HepG2 (cell line): Measurements from ENCODE around the gene PPP4C. TPM values are rescaled to one million over a fixed set of nuclear protein-coding genes. Genes with fewer than 3 reads are reported as not detected.
A peak's percentile ranks its signal among the peaks of the same experiment; 100 is the strongest.

ENCODE experiments used
- BCL3 ChIP-seq: sonication (generic); formaldehyde crosslinking; IDR thresholded peaks from 2 replicates; pipeline ENCODE4 v1.5.1; 2020; ENCODE audit warnings: mild to moderate bottlenecking, missing genetic modification reagents, moderate library complexity
- HCFC1 ChIP-seq: fragments of 150-350 bp; IDR thresholded peaks from 2 replicates; pipeline ENCODE4 v1.6.1; 2014; ENCODE audit warnings: low read depth, low read length
- HNF1A ChIP-seq, 2 experiments: sonication (generic) in 1 of 2; formaldehyde crosslinking in 1 of 2; IDR thresholded peaks; 2 replicates each; pipeline versions ENCODE4 v1.4.0 to v1.6.1; 2016 to 2020; ENCODE audit warnings: borderline replicate concordance in 1 of 2, low read depth in 1 of 2, mild to moderate bottlenecking in 1 of 2, missing genetic modification reagents in 1 of 2
- KDM2A ChIP-seq: sonication (generic); formaldehyde crosslinking; IDR thresholded peaks from 2 replicates; pipeline ENCODE4 v1.4.0; 2020; ENCODE audit warnings: low read depth, missing genetic modification reagents, borderline replicate concordance
- KLF9 ChIP-seq: IDR thresholded peaks from 2 replicates; pipeline ENCODE4 v1.6.1; 2016; ENCODE audit warnings: low read depth
- MEIS1 ChIP-seq: sonication (generic); formaldehyde crosslinking; IDR thresholded peaks from 2 replicates; pipeline ENCODE4 v1.9.0; 2021; ENCODE audit warnings: mild to moderate bottlenecking, missing genetic modification reagents, moderate library complexity, borderline replicate concordance
- MXD1 ChIP-seq: sonication (generic); formaldehyde crosslinking; IDR thresholded peaks from 2 replicates; pipeline ENCODE4 v1.4.0; 2020; ENCODE audit warnings: mild to moderate bottlenecking, missing genetic modification reagents
- NONO ChIP-seq, 2 experiments: fragments of 450-650 bp in 1 of 2; sonication (generic) in 1 of 2; formaldehyde crosslinking in 1 of 2; IDR thresholded peaks in 1 of 2; conservative IDR thresholded peaks in 1 of 2; 2 replicates each; pipeline versions ENCODE4 v1.6.1 to v1.8.0; 2017 to 2022; ENCODE audit warnings: mild to moderate bottlenecking in 1 of 2, missing genetic modification reagents in 1 of 2, moderate library complexity in 1 of 2
- NR2F6 ChIP-seq, 2 experiments: IDR thresholded peaks; 2 replicates each; pipeline ENCODE4 v1.6.1; 2016; ENCODE audit warnings: antibody characterized with exemption in 1 of 2, mild to moderate bottlenecking in 1 of 2
- PHF8 ChIP-seq: sonication (generic); formaldehyde crosslinking; IDR thresholded peaks from 2 replicates; pipeline ENCODE4 v1.5.0; 2020; ENCODE audit warnings: missing genetic modification reagents
- RBFOX2 ChIP-seq: fragments of 200-400 bp; formaldehyde crosslinking; IDR thresholded peaks from 2 replicates; pipeline ENCODE4 v1.6.1; 2017; ENCODE audit warnings: low read depth, mild to moderate bottlenecking, low read length
- RBM39 ChIP-seq: fragments of 200-400 bp; formaldehyde crosslinking; IDR thresholded peaks from one replicate; pipeline ENCODE4 v1.6.1; 2018; ENCODE audit warnings: antibody characterized with exemption, mild to moderate bottlenecking, low read depth, low read length; ENCODE audit not compliant: poor library complexity, severe bottlenecking
- SMAD9 ChIP-seq: sonication (generic); formaldehyde crosslinking; IDR thresholded peaks from 2 replicates; pipeline ENCODE4 v1.5.1; 2020; ENCODE audit warnings: mild to moderate bottlenecking, missing genetic modification reagents
- TEF ChIP-seq: sonication (generic); formaldehyde crosslinking; IDR thresholded peaks from 2 replicates; pipeline ENCODE4 v1.5.0; 2020; ENCODE audit warnings: missing genetic modification reagents
- TP53 ChIP-seq: sonication (generic); formaldehyde crosslinking; conservative IDR thresholded peaks from 2 replicates; pipeline ENCODE4 v1.4.0; 2020; ENCODE audit warnings: missing genetic modification reagents
- WIZ ChIP-seq: sonication (generic); formaldehyde crosslinking; IDR thresholded peaks from 2 replicates; pipeline ENCODE4 v1.5.1; 2020; ENCODE audit warnings: mild to moderate bottlenecking, missing genetic modification reagents
- ZBTB33 ChIP-seq: sonication (generic); formaldehyde crosslinking; IDR thresholded peaks from 2 replicates; pipeline ENCODE4 v1.4.0; 2020; ENCODE audit warnings: missing genetic modification reagents
- ZNF10 ChIP-seq: sonication (generic); formaldehyde crosslinking; IDR thresholded peaks from 2 replicates; pipeline ENCODE4 v1.4.0; 2020; ENCODE audit warnings: mild to moderate bottlenecking, low read depth, missing genetic modification reagents, borderline replicate concordance
- ZNF235 ChIP-seq: sonication (generic); formaldehyde crosslinking; IDR thresholded peaks from 2 replicates; pipeline ENCODE4 v1.8.1; 2023; ENCODE audit warnings: mild to moderate bottlenecking, missing genetic modification reagents, borderline replicate concordance
- polyA plus RNA-seq, 8 experiments: library from polyadenylated mRNA; depleted of rRNA in 3 of 8; stranded (reverse) in 7 of 8; unstranded in 1 of 8; fragments of >200 nt; fragmentation: Illumina TruSeq in 4 of 8; extraction: Trizol in 4 of 8; gene quantifications; 2 replicates each; pipeline versions ENCODE4 v1.2.1 to v1.2.3, GENCODE V29; 2011 to 2016; ENCODE audit warnings: low read depth in 4 of 8, missing spikeins in 1 of 8, mixed read lengths in 1 of 8; ENCODE audit not compliant: insufficient read depth in 1 of 8
- total RNA-seq, 5 experiments: library from RNA; depleted of rRNA; stranded (reverse); fragments of >200 nt; fragmentation: Illumina TruSeq; extraction: Trizol; gene quantifications; 2 replicates each; pipeline ENCODE4 v1.2.3, GENCODE V29; 2016; ENCODE audit warnings: low read depth in 1 of 5

Gene PPP4C
- total and polyA plus RNA-seq, 2 of the 13 experiments (the other 11 are each of a cell fraction or from before 2014, with no cell fraction given): 176 to 220 TPM

GRCh38 chr16:30112197-30113030 lies 36.6 kb downstream of the PPP4C start (continued):
- TF ChIP-seq PHF8 (CRISPR knock-in tag) (peak; percentile 44; the same call in 1 of the 2 replicates), KLF9 (no peak), NR2F6 (IDR thresholded peaks at IDR 0.05) (peak; percentile 81), NR2F6 (CRISPR knock-in tag; IDR thresholded peaks at IDR 0.05) (peak; percentile 87), KDM2A (CRISPR knock-in tag) (peak; percentile 45; the same call in 1 of the 2 replicates), ZNF235 (CRISPR knock-in tag) (no peak), MEIS1 (CRISPR knock-in tag) (no peak; the same call in 1 of the 2 replicates), NONO (IDR thresholded peaks at IDR 0.05) (no peak), NONO (CRISPR knock-in tag; conservative IDR thresholded peaks at IDR 0.05) (peak; percentile 90), RBFOX2 (no peak), ZBTB33 (CRISPR knock-in tag) (peak; percentile 93), WIZ (CRISPR knock-in tag) (peak; percentile 66; the same call in 1 of the 2 replicates), MXD1 (peak; percentile 18; the same call in 1 of the 2 replicates), TP53 (CRISPR knock-in tag) (no peak), RBM39 (peak; percentile 26), ZNF10 (CRISPR knock-in tag) (no peak), TEF (CRISPR knock-in tag) (no peak), SMAD9 (CRISPR knock-in tag) (peak; percentile 83; the same call in 1 of the 2 replicates), HCFC1 (peak; percentile 19), BCL3 (CRISPR knock-in tag) (peak; percentile 73; the same call in 1 of the 2 replicates), HNF1A (IDR thresholded peaks at IDR 0.05; ENCODE audit: low read depth) (no peak), HNF1A (CRISPR knock-in tag; IDR thresholded peaks at IDR 0.05; ENCODE audit: borderline replicate concordance) (peak; percentile 44)
